Activated T-helper 2 cell treated with anti-CD3 and anti-CD28 coated beads, Interferon-gamma antibody, Interleukin-2, Interleukin-4, amounts not matched to agents 10 μg/mL and 5 μg/mL and 100 μg/mL, durations not matched to agents 14 hours and 24 hours and 36 hours (primary cell): Measurements from ENCODE around the gene COMMD8. TPM values are rescaled to one million over a fixed set of nuclear protein-coding genes. Genes with fewer than 3 reads are reported as not detected.

ENCODE experiments used
- DNase-seq: peaks from one replicate; pipeline ENCODE4 v3.0.0; 2021; ENCODE audit warnings: low spot score
- H3K27ac Mint-ChIP-seq: one replicate; pipeline ENCODE4 v1.8.0; 2021; ENCODE audit warnings: mixed read lengths
- H3K27me3 Mint-ChIP-seq: one replicate; pipeline ENCODE4 v1.8.0; 2021; ENCODE audit warnings: low read depth, mixed read lengths
- H3K36me3 Mint-ChIP-seq: one replicate; pipeline ENCODE4 v1.8.0; 2021; ENCODE audit warnings: low read depth, mixed read lengths
- H3K4me1 Mint-ChIP-seq: one replicate; pipeline ENCODE4 v1.8.0; 2021; ENCODE audit warnings: low read depth, mixed read lengths
- H3K4me3 Mint-ChIP-seq: one replicate; pipeline ENCODE4 v1.8.0; 2021; ENCODE audit warnings: low read depth, mild to moderate bottlenecking, moderate library complexity, mixed read lengths
- H3K9me3 Mint-ChIP-seq: one replicate; pipeline ENCODE4 v1.8.0; 2021; ENCODE audit warnings: mixed read lengths
- intact Hi-C: fragments of 100-400 bp; cut with micrococcal nuclease; formaldehyde crosslinking; loops from one replicate; pipeline ENCODE4 v1.15.1; 2023
- total RNA-seq: library from RNA; stranded (reverse); gene quantifications from 2 replicates; pipeline ENCODE4 v1.2.3, GENCODE V29; 2022

COMMD8 gene
- total RNA-seq, 1 donor from 2014 or later, result 17.8 TPM

GRCh38 chr4:47466056-47466785 lies 2.7 kb upstream of the COMMD8 start:
- Mint-ChIP-seq H3K4me1 (peaks cover 21% of the 10 kb centered on the region), H3K36me3 (no peaks in the 10 kb centered on the region), H3K9me3 (no peaks in the 10 kb centered on the region), H3K27ac (no peak overlapping the region), H3K4me3 (no peak overlapping the region), H3K27me3 (peaks cover 4% of the 10 kb centered on the region)
- intact Hi-C loops, result no loop called here
- DNase-seq, result no peak

- Mint-ChIP-seq H3K27me3 (peaks cover 2% of the 10 kb centered on the region), H3K4me1 (peaks cover 27% of the 10 kb centered on the region), H3K36me3 (no peaks in the 10 kb centered on the region), H3K4me3 (no peak overlapping the region), H3K27ac (no peak overlapping the region), H3K9me3 (no peaks in the 10 kb centered on the region)
- no peak for DNase-seq
- intact Hi-C loops, result no loop called here
These were observed 1.5 kb upstream of the COMMD8 start for GRCh38 chr4:47465004-47465403.

GRCh38 chr4:47462799-47463234 lies 685 bp downstream of the COMMD8 start:
- H3K27ac Mint-ChIP-seq, result peak overlapping the region; percentile 68
- DNase-seq, result no peak
- peaks cover 16% of the 10 kb centered on the region for H3K36me3 Mint-ChIP-seq
- no peaks in the 10 kb centered on the region for H3K27me3 Mint-ChIP-seq
- no peaks in the 10 kb centered on the region for H3K9me3 Mint-ChIP-seq
- peak overlapping the region; percentile 84 for H3K4me3 Mint-ChIP-seq
- H3K4me1 Mint-ChIP-seq, result peaks cover 27% of the 10 kb centered on the region
- intact Hi-C loops, result loop anchor here (1.0 to 2.0 kb wide), 4 partner anchors 22 to 452 kb away; partner anchors contain the start of genes ATP10D and NFXL1

GRCh38 chr4:47451657-47452056 lies 11.8 kb downstream of the COMMD8 start:
- DNase-seq, result no peak
- no peak overlapping the region for H3K4me3 Mint-ChIP-seq
- intact Hi-C loops, result no loop called here
- peaks cover 2% of the 10 kb centered on the region for H3K4me1 Mint-ChIP-seq
- no peak overlapping the region for H3K27ac Mint-ChIP-seq
- H3K36me3 Mint-ChIP-seq, result peaks cover 36% of the 10 kb centered on the region
- H3K9me3 Mint-ChIP-seq, result no peaks in the 10 kb centered on the region
- H3K27me3 Mint-ChIP-seq, result no peaks in the 10 kb centered on the region

DNA sequence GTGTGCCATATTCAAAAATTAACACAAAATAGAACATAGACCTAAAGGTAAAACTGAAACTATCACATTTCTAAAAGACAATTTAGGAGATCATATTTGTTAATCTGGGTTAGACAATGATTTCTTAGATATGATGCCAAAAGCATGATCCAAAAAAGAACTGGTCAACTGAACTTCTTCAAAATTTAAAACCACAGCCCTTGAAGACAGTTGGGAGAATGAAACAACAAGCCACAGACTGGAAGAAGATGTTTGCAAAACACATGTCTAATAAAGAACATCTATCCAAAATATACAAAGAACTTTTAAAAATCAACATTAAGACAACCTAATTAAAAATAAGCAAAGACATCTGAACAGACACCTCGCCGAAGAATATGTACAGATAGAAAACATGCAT lies 19.5 kb downstream of the COMMD8 start:
- intact Hi-C loops, result no loop called here
- no peaks in the 10 kb centered on the region for H3K27me3 Mint-ChIP-seq
- no peak for DNase-seq
- H3K4me1 Mint-ChIP-seq, result peaks cover 7% of the 10 kb centered on the region
- no peak overlapping the region for H3K27ac Mint-ChIP-seq
- peaks cover 3% of the 10 kb centered on the region for H3K36me3 Mint-ChIP-seq
- no peaks in the 10 kb centered on the region for H3K9me3 Mint-ChIP-seq
- H3K4me3 Mint-ChIP-seq, result no peak overlapping the region

DNA sequence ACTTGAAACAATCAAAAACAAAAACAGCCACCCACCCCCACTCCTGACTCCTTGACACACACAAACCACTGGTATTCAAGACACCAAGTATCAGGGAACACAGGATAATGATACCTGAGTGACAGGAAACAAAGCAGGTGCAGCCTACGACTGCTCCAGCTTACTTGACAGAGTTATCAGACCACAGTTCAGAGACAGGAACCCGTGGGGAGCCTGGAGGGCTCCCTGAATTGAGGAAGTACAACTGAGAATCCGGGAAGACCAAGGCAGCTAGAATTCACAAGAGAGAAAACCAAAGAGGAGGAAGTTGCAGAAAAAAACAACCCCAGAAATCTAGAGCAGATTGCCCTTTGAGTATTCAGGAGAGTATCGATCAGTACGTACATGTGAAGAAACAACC lies 20.5 kb downstream of the COMMD8 start:
- Mint-ChIP-seq H3K27me3 (no peaks in the 10 kb centered on the region), H3K4me3 (no peak overlapping the region), H3K9me3 (no peaks in the 10 kb centered on the region), H3K27ac (no peak overlapping the region), H3K36me3 (no peaks in the 10 kb centered on the region), H3K4me1 (peaks cover 7% of the 10 kb centered on the region)
- intact Hi-C loops, result no loop called here
- no peak for DNase-seq

DNA sequence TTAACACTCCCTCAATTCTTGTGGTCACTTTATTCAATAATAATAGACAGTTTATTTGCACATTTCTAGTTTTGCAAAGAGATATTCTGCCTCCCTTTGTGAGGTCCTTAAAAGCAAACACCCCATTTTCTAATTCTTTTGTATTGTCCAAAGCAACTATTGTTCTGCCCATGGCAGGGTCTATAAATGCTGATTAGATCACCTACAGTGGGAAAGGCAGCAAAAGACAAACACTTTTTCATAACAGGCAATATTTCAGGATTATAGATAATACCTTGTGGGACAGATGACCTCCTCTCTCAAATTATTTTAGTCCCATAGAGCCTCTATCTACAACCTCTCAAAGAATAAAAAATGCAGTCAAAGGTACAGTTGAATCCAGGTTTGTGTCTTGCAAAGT lies 28.6 kb downstream of the COMMD8 start:
- H3K36me3 Mint-ChIP-seq, result no peaks in the 10 kb centered on the region
- peaks cover 10% of the 10 kb centered on the region for H3K27me3 Mint-ChIP-seq
- no peaks in the 10 kb centered on the region for H3K9me3 Mint-ChIP-seq
- no peak overlapping the region for H3K27ac Mint-ChIP-seq
- intact Hi-C loops, result no loop called here
- DNase-seq, result no peak
- no peaks in the 10 kb centered on the region for H3K4me1 Mint-ChIP-seq
- no peak overlapping the region for H3K4me3 Mint-ChIP-seq

GRCh38 chr4:47432749-47433148 lies 30.8 kb downstream of the COMMD8 start:
- no peak for DNase-seq
- intact Hi-C loops, result no loop called here
- no peak overlapping the region for H3K4me3 Mint-ChIP-seq
- H3K36me3 Mint-ChIP-seq, result no peaks in the 10 kb centered on the region
- peaks cover 13% of the 10 kb centered on the region for H3K27me3 Mint-ChIP-seq
- H3K4me1 Mint-ChIP-seq, result no peaks in the 10 kb centered on the region
- no peaks in the 10 kb centered on the region for H3K9me3 Mint-ChIP-seq
- H3K27ac Mint-ChIP-seq, result no peak overlapping the region

- DNase-seq, result no peak
- intact Hi-C loops, result no loop called here
- Mint-ChIP-seq H3K36me3 (no peaks in the 10 kb centered on the region), H3K27me3 (peaks cover 8% of the 10 kb centered on the region), H3K27ac (no peak overlapping the region), H3K4me1 (no peaks in the 10 kb centered on the region), H3K9me3 (no peaks in the 10 kb centered on the region), H3K4me3 (no peak overlapping the region)
These were observed 35.6 kb downstream of the COMMD8 start for GRCh38 chr4:47427935-47428334.

DNA sequence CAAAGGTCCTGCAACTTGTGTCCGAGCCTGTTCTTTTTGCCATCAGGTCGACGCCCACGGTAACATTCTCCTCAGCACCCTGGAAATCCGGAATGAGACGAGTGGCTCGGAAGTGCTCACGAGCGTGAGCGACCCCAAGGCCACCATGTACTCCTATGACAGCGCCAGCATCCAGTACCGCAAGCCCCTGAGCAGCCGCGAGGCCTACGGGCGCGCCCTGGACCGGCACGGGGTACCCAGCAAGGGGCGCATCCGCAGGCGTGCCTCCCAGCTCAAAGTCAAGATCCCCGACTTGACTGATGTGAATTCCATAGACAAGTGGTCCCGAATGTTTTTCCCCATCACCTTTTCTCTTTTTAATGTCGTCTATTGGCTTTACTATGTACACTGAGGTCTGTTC lies 37.9 kb downstream of the COMMD8 start:
- no peaks in the 10 kb centered on the region for H3K4me1 Mint-ChIP-seq
- no peak overlapping the region for H3K27ac Mint-ChIP-seq
- no peak for DNase-seq
- intact Hi-C loops, result no loop called here
- no peaks in the 10 kb centered on the region for H3K36me3 Mint-ChIP-seq
- no peak overlapping the region for H3K4me3 Mint-ChIP-seq
- H3K27me3 Mint-ChIP-seq, result peaks cover 17% of the 10 kb centered on the region
- H3K9me3 Mint-ChIP-seq, result no peaks in the 10 kb centered on the region

DNA sequence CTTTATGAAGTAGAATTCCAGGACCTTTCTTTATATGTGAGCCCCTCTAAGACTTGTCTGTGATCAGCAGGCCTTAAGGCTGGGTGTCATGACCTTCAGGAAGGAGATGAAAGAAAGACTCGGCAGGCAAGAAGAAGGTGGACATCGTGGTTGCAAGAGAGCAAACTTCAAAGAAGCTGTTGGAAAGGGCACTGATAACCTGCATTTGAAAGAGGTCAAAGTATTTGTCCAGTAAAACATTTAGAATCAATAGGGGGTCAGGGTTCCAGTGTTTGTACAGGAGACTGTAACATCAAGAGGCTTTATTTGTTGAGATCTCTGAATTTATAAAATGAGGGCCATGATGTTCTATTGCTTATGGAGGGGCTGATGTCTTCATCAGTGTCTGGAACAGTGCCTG lies 44.2 kb downstream of the COMMD8 start:
- Mint-ChIP-seq H3K36me3 (no peaks in the 10 kb centered on the region), H3K9me3 (no peaks in the 10 kb centered on the region), H3K4me3 (no peak overlapping the region), H3K4me1 (no peaks in the 10 kb centered on the region), H3K27ac (no peak overlapping the region), H3K27me3 (peaks cover 10% of the 10 kb centered on the region)
- intact Hi-C loops, result no loop called here
- DNase-seq, result no peak

- Mint-ChIP-seq H3K9me3 (no peaks in the 10 kb centered on the region), H3K4me3 (no peak overlapping the region), H3K4me1 (no peaks in the 10 kb centered on the region), H3K27me3 (peaks cover 10% of the 10 kb centered on the region), H3K36me3 (no peaks in the 10 kb centered on the region), H3K27ac (no peak overlapping the region)
- intact Hi-C loops, result no loop called here
- no peak for DNase-seq
These were observed 45.4 kb downstream of the COMMD8 start for GRCh38 chr4:47418147-47418546.

DNA sequence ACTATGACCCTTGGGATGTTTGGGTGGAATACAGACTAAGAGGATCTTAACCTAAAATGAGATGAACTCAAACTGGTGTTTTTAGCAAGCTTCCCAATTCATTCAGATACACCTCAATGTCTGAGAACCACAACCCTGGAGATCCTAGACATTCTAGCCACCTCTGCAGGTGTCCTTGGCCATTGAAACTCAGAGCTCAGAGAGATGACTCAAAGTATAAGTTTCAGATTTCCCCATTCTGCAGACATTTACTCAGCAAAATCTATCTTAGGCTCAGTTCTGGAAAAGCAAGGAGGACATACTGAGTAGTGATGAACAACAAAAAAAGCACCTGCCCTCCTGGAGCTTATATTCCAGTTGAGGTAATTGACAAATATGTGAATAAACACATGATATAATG lies 47.8 kb downstream of the COMMD8 start:
- intact Hi-C loops, result no loop called here
- DNase-seq, result no peak
- no peaks in the 10 kb centered on the region for H3K9me3 Mint-ChIP-seq
- H3K27ac Mint-ChIP-seq, result no peak overlapping the region
- no peaks in the 10 kb centered on the region for H3K36me3 Mint-ChIP-seq
- no peaks in the 10 kb centered on the region for H3K27me3 Mint-ChIP-seq
- H3K4me1 Mint-ChIP-seq, result no peaks in the 10 kb centered on the region
- no peak overlapping the region for H3K4me3 Mint-ChIP-seq

DNA sequence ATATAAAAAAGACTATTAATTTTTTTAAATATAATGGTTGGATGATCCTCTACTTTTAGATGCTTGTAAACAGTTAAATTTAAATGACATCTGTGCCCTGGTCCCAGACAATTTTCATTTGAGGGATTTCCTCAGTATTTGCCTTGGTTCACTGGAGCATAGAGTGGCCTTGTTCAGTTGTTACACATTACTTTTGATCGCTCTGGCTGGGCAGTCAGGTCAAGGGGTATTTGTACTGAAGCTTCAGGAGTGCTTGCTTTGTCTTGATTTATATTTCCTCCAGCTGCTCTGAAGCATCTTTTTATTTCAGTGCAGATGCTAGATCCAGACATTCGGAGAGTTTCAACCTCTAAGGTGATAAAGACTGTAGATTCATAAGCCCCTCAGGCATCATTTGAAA lies 50.0 kb downstream of the COMMD8 start:
- H3K4me3 Mint-ChIP-seq, result no peak overlapping the region
- H3K36me3 Mint-ChIP-seq, result no peaks in the 10 kb centered on the region
- intact Hi-C loops, result no loop called here
- H3K27ac Mint-ChIP-seq, result no peak overlapping the region
- no peaks in the 10 kb centered on the region for H3K9me3 Mint-ChIP-seq
- no peaks in the 10 kb centered on the region for H3K27me3 Mint-ChIP-seq
- no peak for DNase-seq
- no peaks in the 10 kb centered on the region for H3K4me1 Mint-ChIP-seq
